Prostate gland (tissue), 2 donors: ENCODE data around the gene TDRD9.

Source experiments
- CTCF ChIP-seq, 4 experiments: fragments of 200-600 bp in 2 of 4; fragments of 450-650 bp in 2 of 4; sonication (generic) in 2 of 4; IDR thresholded peaks; 1 replicate in 3 of 4; 2 replicates in 1 of 4; pipeline ENCODE4 v1.5.1; 2016 to 2019; ENCODE audit warnings: antibody characterized with exemption in 4 of 4, mild to moderate bottlenecking in 2 of 4, moderate library complexity in 2 of 4
- POLR2A ChIP-seq: fragments of 450-650 bp; IDR thresholded peaks from one replicate; pipeline ENCODE4 v1.6.1; 2016; ENCODE audit warnings: antibody characterized with exemption, mild to moderate bottlenecking
- POLR2AphosphoS5 ChIP-seq: sonication (generic); formaldehyde crosslinking; IDR thresholded peaks from one replicate; pipeline ENCODE4 v1.6.1; 2017; ENCODE audit warnings: antibody characterized with exemption

- TF ChIP-seq CTCF (IDR thresholded peaks at IDR 0.05) (no peak), POLR2A (no peak), POLR2AphosphoS5 (no peak)
Measured at GRCh38 chr14:104003616-104004015, 75.4 kb downstream of the TDRD9 start.
